Subcutaneous abdominal adipose tissue (tissue), 5 donors: ENCODE data around the gene FYB1.

Source experiments
- H3K27ac ChIP-seq: one replicate; pipeline ENCODE4 v1.7.0; 2013; ENCODE audit warnings: low read depth, mild to moderate bottlenecking, inconsistent platforms, low read length, moderate library complexity
- H3K27me3 ChIP-seq, 5 donors: one replicate each; pipeline ENCODE4 v1.7.0; 2013; ENCODE audit warnings: low read length in 5 of 5, inconsistent platforms in 1 of 5; ENCODE audit not compliant: control insufficient read depth in 5 of 5, insufficient read depth in 4 of 5
- H3K36me3 ChIP-seq, 5 donors: one replicate each; pipeline ENCODE4 v1.7.0; 2013; ENCODE audit warnings: low read length in 5 of 5; ENCODE audit not compliant: control insufficient read depth in 5 of 5, insufficient read depth in 5 of 5
- H3K4me1 ChIP-seq, 5 donors: one replicate each; pipeline ENCODE4 v1.7.0; 2013; ENCODE audit warnings: low read length in 5 of 5, mild to moderate bottlenecking in 3 of 5, moderate library complexity in 1 of 5; ENCODE audit not compliant: control insufficient read depth in 5 of 5, insufficient read depth in 5 of 5
- H3K4me3 ChIP-seq, 5 donors: one replicate each; pipeline ENCODE4 v1.7.0; 2013; ENCODE audit warnings: low read length in 5 of 5, low read depth in 1 of 5
- H3K9ac ChIP-seq, 5 donors: one replicate each; pipeline ENCODE4 v1.7.0; 2013; ENCODE audit warnings: low read length in 5 of 5, mild to moderate bottlenecking in 4 of 5, moderate library complexity in 3 of 5
- H3K9me3 ChIP-seq, 5 donors: one replicate each; pipeline ENCODE4 v1.7.0; 2013; ENCODE audit warnings: low read length in 5 of 5; ENCODE audit not compliant: control insufficient read depth in 5 of 5
- donor health status: healthy.
- donor health status: healthy.
- donor health status: healthy.
- donor health status: healthy.
- donor health status: healthy.

Gene FYB1

GRCh38 chr5:39217365-39218281 is 1.7 kb downstream of the FYB1 start:
- peak overlapping the region in 1 of 5 donors; percentile 8 for H3K4me3 ChIP-seq

GRCh38 chr5:39216631-39217030 is 2.7 kb downstream of the FYB1 start:
- Histone ChIP-seq H3K27me3 (no peaks in the 10 kb centered on the region), H3K27ac (no peak overlapping the region), H3K4me1 (peaks cover 2 to 34% (median 22%) of the 10 kb centered on the region in 5 donors), H3K36me3 (no peaks in the 10 kb centered on the region), H3K9ac (no peak overlapping the region), H3K9me3 (no peaks in the 10 kb centered on the region), H3K4me3 (no peak overlapping the region)

More at GRCh38 chr5:39217365-39218281, 1.7 kb downstream of the FYB1 start:
- Histone ChIP-seq H3K4me1 (peaks cover 2 to 31% (median 22%) of the 10 kb centered on the region in 5 donors), H3K9ac (no peak overlapping the region), H3K36me3 (no peaks in the 10 kb centered on the region), H3K9me3 (no peaks in the 10 kb centered on the region), H3K27me3 (no peaks in the 10 kb centered on the region), H3K27ac (no peak overlapping the region)

GRCh38 chr5:39215857-39216256 is 3.5 kb downstream of the FYB1 start:
- Histone ChIP-seq H3K27ac (no peak overlapping the region), H3K36me3 (no peaks in the 10 kb centered on the region), H3K9me3 (no peaks in the 10 kb centered on the region)

GRCh38 chr5:39214912-39215709 is 4.3 kb downstream of the FYB1 start:
- Histone ChIP-seq H3K27ac (no peak overlapping the region), H3K27me3 (no peaks in the 10 kb centered on the region), H3K36me3 (no peaks in the 10 kb centered on the region), H3K4me1 (peaks cover 2 to 35% (median 22%) of the 10 kb centered on the region in 5 donors), H3K4me3 (no peak overlapping the region), H3K9ac (no peak overlapping the region), H3K9me3 (no peaks in the 10 kb centered on the region)

More at GRCh38 chr5:39215857-39216256, 3.5 kb downstream of the FYB1 start:
- H3K27me3 ChIP-seq: no peaks in the 10 kb centered on the region
- H3K4me1 ChIP-seq: peaks cover 2 to 35% (median 22%) of the 10 kb centered on the region in 5 donors
- H3K9ac ChIP-seq: no peak overlapping the region
- H3K4me3 ChIP-seq: no peak overlapping the region

- peaks cover 0 to 22% (median 9%) of the 10 kb centered on the region in 5 donors for H3K4me1 ChIP-seq
- no peaks in the 10 kb centered on the region for H3K9me3 ChIP-seq
- H3K27ac ChIP-seq: no peak overlapping the region
- H3K36me3 ChIP-seq: no peaks in the 10 kb centered on the region
- H3K4me3 ChIP-seq: no peak overlapping the region
- no peaks in the 10 kb centered on the region for H3K27me3 ChIP-seq
- H3K9ac ChIP-seq: no peak overlapping the region
Observed at GRCh38 chr5:39213447-39214207, 5.7 kb downstream of the FYB1 start.

- Histone ChIP-seq H3K27ac (no peak overlapping the region), H3K36me3 (no peaks in the 10 kb centered on the region), H3K27me3 (no peaks in the 10 kb centered on the region), H3K4me1 (peaks cover 0 to 13% (median 0%) of the 10 kb centered on the region in 5 donors), H3K9ac (no peak overlapping the region), H3K9me3 (no peaks in the 10 kb centered on the region), H3K4me3 (no peak overlapping the region)
Observed at GRCh38 chr5:39211773-39212172, 7.6 kb downstream of the FYB1 start.

- Histone ChIP-seq H3K9me3 (no peaks in the 10 kb centered on the region), H3K27ac (no peak overlapping the region), H3K4me1 (peaks cover 0 to 5% (median 0%) of the 10 kb centered on the region in 5 donors), H3K4me3 (no peak overlapping the region), H3K27me3 (no peaks in the 10 kb centered on the region), H3K36me3 (no peaks in the 10 kb centered on the region), H3K9ac (no peak overlapping the region)
Observed at GRCh38 chr5:39209924-39210323, 9.4 kb downstream of the FYB1 start.

GRCh38 chr5:39208471-39208870 is 10.9 kb downstream of the FYB1 start:
- H3K4me3 ChIP-seq: no peak overlapping the region
- no peak overlapping the region for H3K27ac ChIP-seq
- no peaks in the 10 kb centered on the region for H3K9me3 ChIP-seq
- H3K36me3 ChIP-seq: no peaks in the 10 kb centered on the region
- H3K4me1 ChIP-seq: peaks cover 0 to 10% (median 0%) of the 10 kb centered on the region in 5 donors
- no peaks in the 10 kb centered on the region for H3K27me3 ChIP-seq
- H3K9ac ChIP-seq: no peak overlapping the region

GRCh38 chr5:39207345-39208045 is 11.9 kb downstream of the FYB1 start:
- peaks cover 0 to 10% (median 0%) of the 10 kb centered on the region in 5 donors for H3K4me1 ChIP-seq
- no peak overlapping the region for H3K4me3 ChIP-seq
- no peaks in the 10 kb centered on the region for H3K36me3 ChIP-seq
- H3K9ac ChIP-seq: no peak overlapping the region
- no peaks in the 10 kb centered on the region for H3K9me3 ChIP-seq
- H3K27me3 ChIP-seq: no peaks in the 10 kb centered on the region
- H3K27ac ChIP-seq: no peak overlapping the region
